IPS DF 19.7 (cell line): ENCODE results near the gene MTHFD2L.

Experiments used
- DNase-seq: peaks from one replicate; pipeline ENCODE4 v3.0.0-alpha.2; 2013; ENCODE audit warnings: low read depth, low spot score

Gene MTHFD2L

DNA sequence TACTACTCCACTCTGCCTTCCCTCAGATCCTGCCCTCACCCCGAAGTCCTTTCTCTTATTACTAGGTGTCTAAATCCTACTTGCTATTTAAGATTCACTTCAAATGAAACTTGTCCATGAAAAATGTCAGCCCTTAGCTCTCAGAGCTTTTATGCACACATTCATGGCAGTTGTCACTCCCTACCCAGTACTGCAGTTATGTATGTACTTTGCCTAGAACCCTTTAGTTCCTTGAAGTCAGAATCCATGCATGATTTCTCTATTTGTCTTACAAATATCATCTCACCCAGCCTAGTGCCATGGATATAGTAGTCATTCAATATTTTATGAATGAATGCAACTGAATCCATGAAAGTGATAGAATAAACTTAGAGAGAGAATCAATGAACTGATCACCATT, 147.1 kb downstream of the MTHFD2L start:
- DNase-seq, result no peak

DNA sequence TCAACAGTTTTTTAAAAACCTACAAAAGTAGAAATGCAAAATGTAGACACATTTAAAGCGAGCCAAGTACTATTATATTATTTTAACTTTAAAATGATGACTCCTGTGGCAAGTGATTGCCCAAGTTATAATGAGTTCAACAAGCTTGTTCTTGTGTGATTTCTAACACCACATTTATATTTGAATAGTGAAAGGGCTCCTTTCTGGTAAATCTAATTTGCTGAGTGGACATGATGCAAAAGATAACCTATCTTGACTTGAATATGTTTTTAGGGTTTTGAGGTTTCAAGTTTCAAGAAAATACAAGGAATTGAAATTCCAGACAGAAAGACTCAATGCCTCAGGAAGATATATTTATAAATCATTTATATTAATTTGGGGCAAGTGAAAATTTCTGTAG, 149.3 kb downstream of the MTHFD2L start:
- DNase-seq, result no peak

DNA sequence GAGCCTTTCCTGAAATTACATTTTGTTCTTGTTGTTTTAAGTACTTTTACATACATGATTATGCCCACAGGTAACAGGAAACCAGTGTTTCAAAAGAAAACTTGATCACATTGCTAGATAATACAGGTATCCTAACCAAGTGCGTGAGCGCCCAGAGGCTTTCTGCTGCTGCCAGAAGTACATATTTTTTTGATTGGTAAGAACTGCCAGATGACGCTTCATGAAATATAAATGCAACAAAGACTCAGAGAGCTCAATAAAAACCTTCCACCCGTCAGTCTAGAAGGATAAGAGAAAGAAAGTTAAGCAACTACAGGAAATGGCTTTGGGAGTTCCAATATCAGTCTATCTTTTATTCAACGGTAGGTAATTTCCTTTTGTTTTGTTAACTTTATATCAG, 150.3 kb downstream of the MTHFD2L start, which contains the start of gene EPGN:
EPGN (plus strand) TSS at position 256 of the 400 bp plus-strand sequence; CDS start at position 320, 64 bp downstream.
- DNase-seq, result no peak

DNA sequence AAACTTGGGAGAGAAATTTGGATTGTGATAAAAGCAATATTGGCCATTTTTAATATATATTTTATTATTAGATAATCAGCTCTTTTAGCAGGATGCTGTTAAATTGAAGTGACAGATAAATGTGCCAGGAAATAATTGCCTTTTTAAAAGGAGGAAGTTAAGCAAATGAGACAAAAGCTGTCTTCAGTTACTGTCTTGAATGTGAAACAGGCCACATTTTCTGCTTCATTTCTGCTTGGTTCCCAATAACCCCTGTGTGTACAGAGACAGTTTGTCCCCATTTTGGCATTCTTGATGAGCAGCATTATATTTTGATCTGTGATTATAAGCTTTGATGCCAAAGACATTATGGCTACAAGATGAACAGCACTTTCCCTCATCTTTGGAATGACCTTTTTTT, 151.3 kb downstream of the MTHFD2L start:
- DNase-seq, result no peak

DNA sequence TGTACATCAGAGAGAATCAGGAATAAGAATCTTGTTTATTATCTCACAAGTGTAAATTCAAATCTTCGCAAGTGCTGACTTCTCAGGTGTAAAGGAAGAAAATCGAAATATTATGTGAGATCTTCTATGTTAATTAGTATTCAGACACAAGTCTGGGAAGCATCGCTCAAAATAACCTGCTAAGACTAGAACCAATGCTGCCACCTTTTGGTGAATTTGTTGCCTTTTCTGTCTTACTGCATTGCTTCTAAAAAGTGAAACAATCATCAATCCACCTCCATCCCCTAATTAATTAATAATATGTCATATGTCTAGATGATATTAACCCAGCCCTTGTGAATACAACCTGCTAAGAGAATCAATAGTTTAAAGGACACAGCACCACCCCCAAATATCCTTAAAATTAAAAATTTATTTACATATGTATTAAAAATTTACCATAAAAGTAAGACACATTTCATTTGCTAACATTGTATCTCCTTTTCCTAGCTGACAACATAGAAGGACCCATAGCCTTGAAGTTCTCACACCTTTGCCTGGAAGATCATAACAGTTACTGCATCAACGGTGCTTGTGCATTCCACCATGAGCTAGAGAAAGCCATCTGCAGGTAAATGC, 153.9 kb downstream of the MTHFD2L start:
- no peak for DNase-seq

DNA sequence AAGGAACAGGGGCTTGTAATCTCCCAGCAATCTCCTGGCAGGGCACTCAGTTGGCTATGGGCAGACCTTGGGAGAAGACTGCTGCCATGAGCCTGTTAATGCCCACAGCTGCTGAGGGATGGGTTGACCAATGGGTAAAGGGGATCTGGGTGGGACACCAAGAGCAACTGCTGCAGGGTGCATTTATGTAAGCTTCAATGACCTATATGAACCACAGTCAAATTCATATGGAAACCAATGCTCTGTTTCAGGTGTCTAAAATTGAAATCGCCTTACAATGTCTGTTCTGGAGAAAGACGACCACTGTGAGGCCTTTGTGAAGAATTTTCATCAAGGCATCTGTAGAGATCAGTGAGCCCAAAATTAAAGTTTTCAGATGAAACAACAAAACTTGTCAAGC, 156.4 kb downstream of the MTHFD2L start:
- DNase-seq, result no peak

DNA sequence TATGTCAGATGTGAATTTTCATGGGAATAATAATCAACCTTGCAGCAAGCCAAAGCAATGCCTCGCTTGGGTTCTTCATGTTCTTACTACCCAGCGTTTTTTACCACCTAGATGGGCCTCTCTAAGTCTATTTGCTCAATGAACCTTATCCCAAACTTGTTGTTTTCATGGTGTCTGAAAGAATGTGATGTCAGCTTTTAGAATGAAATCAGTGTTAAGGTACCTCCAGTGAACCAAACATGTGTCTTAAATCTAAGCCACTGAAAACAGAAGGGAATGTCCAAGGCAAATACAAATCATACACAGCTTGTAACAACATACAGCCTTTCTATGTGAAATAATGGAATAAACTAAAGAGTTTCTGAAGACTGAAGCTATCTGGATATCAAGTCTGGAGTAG, 157.0 kb downstream of the MTHFD2L start:
- no peak for DNase-seq

DNA sequence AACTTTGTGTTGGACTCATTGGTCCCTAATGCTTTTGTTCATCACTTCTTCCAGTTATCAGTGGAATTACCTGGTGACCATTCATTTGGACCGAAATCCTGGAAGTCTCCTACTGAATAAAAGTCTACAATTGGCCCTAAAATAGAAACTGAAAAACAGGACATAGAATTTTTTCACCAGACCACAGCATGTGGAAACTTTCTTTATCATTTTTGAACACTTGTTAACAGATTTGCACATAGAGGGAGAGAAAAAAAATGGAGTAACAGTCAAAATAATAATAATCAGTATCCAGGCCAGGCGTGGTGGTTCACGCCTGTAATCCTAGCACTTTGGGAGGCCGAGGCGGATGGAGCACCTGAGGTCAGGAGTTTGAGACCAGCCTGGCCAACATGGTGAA, 157.5 kb downstream of the MTHFD2L start:
- no peak for DNase-seq

DNA sequence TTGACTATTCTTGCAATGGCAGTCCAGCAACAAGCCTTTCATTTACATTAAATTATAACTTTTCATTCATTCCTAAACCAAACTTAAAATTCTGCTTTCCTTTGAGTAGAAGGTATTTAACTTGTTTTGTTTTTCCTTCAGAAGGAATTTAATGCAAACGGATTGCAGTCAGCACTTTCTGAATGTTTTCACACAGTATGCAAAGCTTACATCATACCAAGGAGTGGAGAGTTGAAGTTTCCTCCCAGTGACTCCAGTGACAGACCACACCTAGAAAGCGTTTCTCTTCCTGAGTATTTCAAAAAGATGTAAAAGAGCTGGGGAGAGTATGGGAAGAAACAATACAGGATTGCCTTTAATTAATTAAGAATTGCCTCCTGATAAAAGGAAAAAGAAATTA, 158.5 kb downstream of the MTHFD2L start:
- no peak for DNase-seq

DNA sequence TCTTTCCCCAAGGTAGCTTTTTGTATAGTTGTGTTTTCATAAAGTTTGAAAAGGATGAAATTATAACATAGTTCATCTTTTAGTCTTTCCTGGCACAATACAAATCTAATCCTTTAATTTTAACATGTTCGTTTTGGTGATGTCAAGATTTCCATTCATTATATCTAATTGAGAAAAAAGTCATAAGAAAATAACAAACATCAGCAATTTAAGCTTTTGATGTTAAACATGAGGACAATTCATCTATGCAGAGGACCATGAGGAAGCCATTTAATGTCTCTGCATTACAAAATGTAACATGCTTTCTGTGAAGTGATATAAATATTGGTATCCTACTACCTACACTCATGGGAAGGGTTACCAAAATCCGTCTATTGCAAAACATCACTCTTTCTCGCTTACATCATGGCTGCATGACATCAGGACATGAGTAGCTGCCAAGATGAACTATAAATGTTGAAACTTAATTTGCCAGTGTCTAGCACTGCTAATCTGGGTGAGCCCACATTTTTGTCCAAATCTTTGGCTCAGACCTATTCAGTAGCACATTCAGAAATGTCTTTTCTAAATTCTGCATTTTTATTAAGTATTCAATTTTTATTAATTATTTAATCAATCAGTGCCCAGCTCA, 159.8 kb downstream of the MTHFD2L start:
- no peak for DNase-seq

DNA sequence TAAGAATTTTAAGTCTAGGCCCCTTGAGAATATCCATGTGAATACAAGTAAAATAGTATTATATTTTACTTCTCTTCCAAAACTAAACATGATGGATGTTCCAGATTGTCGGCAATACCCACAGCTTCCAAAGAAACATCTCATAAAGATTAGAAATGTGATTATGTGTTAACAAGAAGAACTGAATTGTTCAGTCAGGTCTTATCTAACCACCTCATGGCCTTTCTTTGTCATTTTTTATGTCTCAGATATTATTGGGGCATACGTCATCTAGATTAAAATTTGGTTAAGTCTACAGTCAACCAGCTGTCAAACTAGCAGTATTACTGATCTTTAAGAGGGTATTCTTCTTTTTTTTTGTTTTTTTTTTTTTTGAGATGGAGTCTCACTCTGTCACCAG, 160.4 kb downstream of the MTHFD2L start:
- DNase-seq, result no peak

DNA sequence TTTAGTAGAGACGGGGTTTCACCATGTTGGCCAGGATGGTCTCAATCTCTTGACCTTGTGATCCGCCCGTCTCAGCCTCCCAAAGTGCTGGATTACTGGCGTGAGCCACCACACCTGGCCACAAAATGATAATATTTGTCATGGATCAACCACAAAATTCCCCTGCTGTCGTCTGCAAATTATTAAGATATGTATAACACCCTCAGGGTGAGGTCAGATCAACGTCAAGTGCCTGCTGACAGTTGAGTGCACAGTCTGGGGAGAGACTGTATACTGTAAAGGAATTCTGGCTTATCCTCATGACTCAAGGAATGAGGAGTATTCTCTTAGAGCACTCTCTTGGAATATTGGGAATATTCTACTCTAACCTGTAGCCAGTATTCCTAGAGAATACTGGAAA, 161.6 kb downstream of the MTHFD2L start:
- no peak for DNase-seq

DNA sequence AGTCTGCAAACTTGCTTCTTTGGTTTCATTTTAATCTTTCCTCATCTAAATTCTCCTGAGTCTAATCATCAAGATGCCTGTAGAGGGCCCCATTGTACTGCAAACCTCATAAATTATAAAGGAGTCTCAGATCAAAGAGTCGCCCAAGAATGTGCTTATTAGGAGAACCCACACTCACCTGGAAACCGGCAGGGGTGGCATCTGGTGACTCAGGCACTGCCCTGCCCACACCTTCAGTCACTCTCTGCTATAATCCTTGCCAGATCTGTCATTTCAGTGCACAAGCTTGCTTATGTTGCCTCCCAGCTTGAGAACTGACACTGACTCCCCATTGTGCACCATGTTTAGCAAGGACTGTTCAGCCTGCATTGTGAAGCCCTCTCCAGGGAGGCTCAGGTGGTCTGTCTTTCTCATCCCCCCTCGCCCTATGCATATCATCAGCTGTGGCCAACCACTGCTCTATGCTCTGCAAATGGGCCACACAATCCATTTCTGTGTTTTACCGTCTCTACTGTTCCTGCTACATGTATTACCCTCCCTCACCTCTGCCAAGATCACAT, 162.7 kb downstream of the MTHFD2L start:
- peak; percentile 33 for DNase-seq

DNA sequence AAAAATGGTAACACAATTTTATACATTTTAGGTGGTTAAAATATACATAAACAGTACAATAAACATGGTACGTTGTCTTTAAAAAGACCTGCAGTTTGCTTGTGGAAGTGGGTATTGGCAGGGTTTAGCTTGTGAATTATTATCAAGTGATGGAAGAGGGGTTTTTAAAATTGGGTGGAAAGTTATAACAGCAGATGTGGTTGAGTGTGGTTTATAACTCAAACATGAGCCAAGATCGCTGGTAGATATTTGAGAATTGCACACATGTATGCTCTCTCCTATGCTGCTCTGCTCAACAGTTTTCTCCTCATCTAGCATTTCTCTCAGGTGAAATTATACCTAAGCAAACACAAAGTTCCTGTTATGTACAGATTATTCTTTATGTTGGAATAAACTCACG, 164.4 kb downstream of the MTHFD2L start:
- no peak for DNase-seq

DNA sequence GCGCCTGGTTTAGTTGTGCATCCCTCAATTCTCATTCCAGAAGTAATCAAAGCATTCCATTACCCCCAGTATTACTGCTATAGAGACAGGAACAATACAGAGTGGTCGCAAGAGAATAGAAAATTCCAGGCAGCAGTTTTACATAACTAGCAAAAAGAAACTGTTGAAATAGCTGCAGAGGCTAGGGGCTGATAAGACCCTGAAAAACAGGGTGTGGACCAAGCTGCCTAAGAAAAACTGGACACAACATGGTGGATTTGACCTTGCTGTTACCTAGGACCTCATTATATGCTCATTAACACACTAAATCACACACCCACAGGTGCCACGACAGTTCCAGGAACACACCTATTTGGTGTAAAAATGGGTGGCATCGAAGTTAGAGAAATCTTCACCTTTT, 165.7 kb downstream of the MTHFD2L start:
- no peak for DNase-seq

DNA sequence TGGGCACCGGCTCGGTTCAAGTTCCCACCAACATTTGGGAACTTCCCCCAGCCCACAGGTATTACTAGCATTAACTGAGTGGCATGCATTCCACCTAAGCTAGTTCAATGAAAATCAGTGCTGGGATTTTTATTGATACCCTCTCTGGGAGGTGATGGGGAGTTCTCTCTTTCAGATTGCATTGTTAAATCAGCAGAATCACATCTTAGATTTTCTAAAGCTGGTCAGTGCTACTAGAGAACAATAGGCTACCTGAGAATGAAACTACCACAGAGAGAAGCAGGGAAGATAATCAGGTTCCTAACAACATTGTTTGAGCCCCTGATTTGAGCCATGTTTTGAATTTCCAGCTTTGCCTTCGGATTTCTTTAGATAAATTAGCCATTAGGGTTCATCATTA, 166.3 kb downstream of the MTHFD2L start:
- DNase-seq, result no peak

DNA sequence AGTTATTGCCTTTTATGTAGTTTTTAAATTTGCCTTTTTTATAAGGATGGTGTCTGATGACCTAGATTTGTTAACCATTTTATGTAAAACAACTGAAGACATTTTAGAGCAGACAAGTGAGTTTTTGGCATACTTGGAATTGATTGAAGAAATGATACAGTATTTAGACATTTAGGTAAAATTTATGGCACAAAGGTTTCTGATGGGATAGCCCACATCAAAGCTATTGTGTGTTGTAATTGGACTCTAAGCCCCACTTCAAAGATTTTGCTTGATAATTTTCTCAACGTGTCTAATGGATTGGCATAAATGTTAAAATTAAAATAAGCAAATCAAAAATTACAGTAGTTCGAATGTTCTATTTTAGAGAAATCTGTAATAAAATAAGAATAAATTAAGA, 168.0 kb downstream of the MTHFD2L start:
- no peak for DNase-seq

DNA sequence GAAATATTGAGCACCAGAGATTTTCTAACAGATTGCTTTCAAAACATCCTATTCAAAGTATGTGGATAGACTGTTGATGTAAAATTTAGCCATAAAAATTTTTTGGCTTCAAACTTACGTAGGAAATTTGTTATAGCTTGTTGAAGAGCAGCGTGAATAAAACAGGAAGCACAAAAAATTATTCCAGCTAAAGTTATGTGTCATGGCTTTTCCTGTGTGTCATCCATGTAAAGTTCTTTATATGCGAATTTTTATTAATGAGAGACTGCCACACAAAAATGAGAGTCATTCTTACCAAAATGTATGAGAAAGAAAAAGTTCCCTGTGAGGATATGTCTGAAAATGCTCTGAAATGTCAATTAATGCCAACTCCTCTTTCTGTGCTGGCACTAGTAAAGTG, 169.8 kb downstream of the MTHFD2L start:
- DNase-seq, result no peak

DNA sequence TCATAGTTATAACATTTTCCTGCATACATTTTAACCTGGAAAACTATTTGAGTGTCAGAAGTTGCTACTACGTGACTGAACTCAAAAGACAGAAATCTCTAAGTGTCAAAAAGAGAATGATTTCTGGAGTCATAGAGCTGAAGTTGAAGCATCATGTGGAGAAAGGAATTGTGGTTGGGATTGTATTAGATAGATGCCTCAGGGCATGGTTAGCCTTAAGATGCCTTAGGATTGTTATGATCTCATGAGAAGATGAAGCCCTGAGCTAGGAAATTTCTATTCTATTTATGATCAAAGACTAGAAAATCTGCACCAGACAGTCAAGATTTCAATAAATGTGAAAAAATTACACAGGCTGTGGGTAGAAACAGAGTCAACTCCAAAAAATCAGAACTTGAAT, 170.6 kb downstream of the MTHFD2L start:
- DNase-seq, result no peak

DNA sequence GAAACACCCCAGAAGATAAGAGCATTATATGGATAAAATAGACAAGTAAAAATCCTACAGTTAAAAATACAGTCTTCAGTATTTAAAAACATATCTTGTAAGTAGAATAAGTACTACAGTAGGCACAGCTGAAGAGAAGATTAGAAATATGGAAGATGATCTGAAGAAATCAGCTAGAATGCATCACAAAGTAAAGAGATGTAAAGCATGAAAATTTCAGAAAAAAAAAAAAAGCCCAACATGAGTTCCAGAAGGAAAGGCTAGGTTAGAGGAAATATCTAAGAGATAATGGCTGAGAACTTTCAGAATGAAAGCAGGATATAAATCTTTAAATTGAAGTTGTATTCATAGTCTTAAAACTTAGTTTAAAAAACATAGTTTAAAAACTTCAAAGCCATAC, 171.4 kb downstream of the MTHFD2L start:
- no peak for DNase-seq

DNA sequence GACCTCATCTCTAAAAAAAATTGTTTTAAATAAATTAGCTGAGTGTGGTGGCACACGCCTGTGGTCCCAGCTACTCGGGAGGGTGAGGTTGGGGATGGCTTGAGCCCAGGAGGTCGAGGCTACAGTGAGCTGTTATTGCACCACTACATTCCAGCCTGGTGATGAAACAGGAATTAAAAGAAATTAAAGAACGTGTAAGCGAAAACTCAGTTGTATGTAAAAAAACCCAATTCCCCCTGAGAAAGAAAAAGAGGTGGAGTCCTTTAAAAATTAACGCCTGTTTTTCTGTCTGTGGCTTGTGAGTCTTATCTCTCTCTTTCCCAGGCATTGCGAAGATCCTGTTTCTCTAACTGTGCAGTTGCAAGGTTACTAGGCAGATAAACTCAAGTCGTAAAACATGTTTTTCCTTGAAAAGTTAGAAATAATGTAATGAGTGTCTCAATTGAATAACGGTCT, 172.4 kb downstream of the MTHFD2L start:
- DNase-seq, result no peak

DNA sequence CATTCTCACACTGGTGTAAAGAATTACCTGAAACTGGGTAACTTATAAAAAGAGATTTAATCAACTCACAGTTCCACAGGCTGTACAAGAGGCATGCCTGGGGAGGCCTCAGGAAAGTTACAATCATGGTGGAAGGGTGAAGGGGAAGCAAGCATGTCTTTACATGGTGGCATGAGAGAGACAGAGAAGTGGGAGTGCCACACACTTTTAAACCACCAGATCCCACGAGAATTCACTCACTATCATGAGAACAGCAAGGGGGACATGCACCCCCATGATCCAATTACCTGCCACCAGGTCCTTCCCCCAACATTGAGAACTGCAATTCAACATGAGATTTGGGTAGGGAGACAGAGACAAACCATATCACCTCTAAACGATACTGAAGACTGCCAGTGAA, 173.3 kb downstream of the MTHFD2L start:
- DNase-seq, result no peak

DNA sequence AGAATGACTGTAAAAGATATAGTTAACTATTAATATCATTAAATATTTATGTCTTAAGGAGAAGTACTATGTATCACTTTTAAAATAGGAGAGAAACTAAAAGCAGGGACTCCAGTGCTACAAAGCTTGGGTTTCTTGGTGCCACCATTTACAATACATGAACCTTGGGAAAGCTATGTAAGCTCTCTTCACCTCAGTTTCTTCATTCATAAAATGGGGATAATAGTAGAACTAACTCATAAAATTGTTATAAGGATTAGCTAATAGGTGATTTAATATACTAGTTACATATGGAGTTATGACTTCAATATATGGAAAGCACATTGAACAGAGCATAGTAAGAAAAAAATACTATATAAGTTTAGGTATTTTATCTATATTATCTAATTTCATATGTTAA, 174.0 kb downstream of the MTHFD2L start:
- DNase-seq, result no peak
